Kidney (tissue), 14 donors: ENCODE results near the gene FAM131C. TPM values are rescaled to one million over a fixed set of nuclear protein-coding genes. Genes with fewer than 3 reads are reported as not detected.

Experiments used
- DNase-seq, 5 donors: peaks; one replicate each; pipeline ENCODE4 v3.0.0-alpha.2; 2013 to 2020
- FAIRE-seq: peaks from 2 replicates; lab custom pipeline; 2012; peaks lifted over from hg19 to GRCh38; lab: Jason Lieb, UNC
- H3K27ac ChIP-seq, 2 donors: one replicate each; pipeline ENCODE4 v1.7.0; 2013; ENCODE audit warnings: low read depth in 2 of 2, low read length in 2 of 2, inconsistent platforms in 1 of 2
- H3K27me3 ChIP-seq: one replicate; pipeline ENCODE4 v1.7.1; 2013; ENCODE audit warnings: low read length, inconsistent platforms; ENCODE audit not compliant: control insufficient read depth, insufficient read depth
- H3K36me3 ChIP-seq, 3 donors: one replicate each; pipeline versions ENCODE4 v1.7.0 to v1.7.1; 2013; ENCODE audit warnings: low read length in 3 of 3, control low read depth in 1 of 3, inconsistent platforms in 1 of 3; ENCODE audit not compliant: insufficient read depth in 3 of 3, control insufficient read depth in 2 of 3
- H3K4me1 ChIP-seq, 3 donors: one replicate each; pipeline versions ENCODE4 v1.7.0 to v1.7.1; 2013; ENCODE audit warnings: low read length in 3 of 3, inconsistent platforms in 1 of 3, low read depth in 1 of 3; ENCODE audit not compliant: control insufficient read depth in 2 of 3, insufficient read depth in 2 of 3
- H3K4me3 ChIP-seq, 3 donors: one replicate each; pipeline versions ENCODE4 v1.7.0 to v1.8.1; 2013; ENCODE audit warnings: low read length in 3 of 3, control low read depth in 1 of 3, inconsistent platforms in 1 of 3
- H3K9ac ChIP-seq, 3 donors: one replicate each; pipeline versions ENCODE4 v1.7.0 to v1.7.1; 2013; ENCODE audit warnings: low read length in 3 of 3, control low read depth in 1 of 3, inconsistent platforms in 1 of 3
- H3K9me3 ChIP-seq, 3 donors: one replicate each; pipeline versions ENCODE4 v1.7.0 to v1.7.1; 2013; ENCODE audit warnings: low read length in 3 of 3, control low read depth in 1 of 3, inconsistent platforms in 1 of 3; ENCODE audit not compliant: control insufficient read depth in 2 of 3, insufficient read depth in 1 of 3
- intact Hi-C: fragments of 100-400 bp; cut with DNase I; formaldehyde crosslinking; loops from one replicate; pipeline ENCODE4 v1.11.1; 2022
- polyA plus RNA-seq: library from polyadenylated mRNA; stranded (reverse); fragments of 350-450 nt; fragmentation: Illumina TruSeq; extraction: RNeasy Lipid Tissue Mini Kit (QIAGEN cat#74804); gene quantifications from one replicate; pipeline ENCODE4 v1.2.3, GENCODE V29; 2014; ENCODE audit warnings: low read depth, low replicate concordance; ENCODE audit not compliant: insufficient read depth
- total RNA-seq: library from RNA; stranded (reverse); fragmentation: NEBNext Ultra II Directional; extraction: Animal tissue kit (Norgen Biotek cat#: 25700); gene quantifications from one replicate; pipeline ENCODE4 v1.2.1, GENCODE V29; 2021
- TF ChIP-seq, protein P1 (sequence below): IDR thresholded peaks from 3 replicates; pipeline ENCODE4 v1.5.1; 2012; ENCODE audit warnings: mild to moderate bottlenecking, moderate library complexity, borderline replicate concordance; ENCODE audit not compliant: insufficient read depth; ENCODE audit errors: extremely low read depth
- donor health status: control.
- donor health status: control.
- donor health status: control.
- donor health status: control.
- donor health status: control.
- donor health status: DM: yes; HTN: yes; CAD: no.
- donor health status: Normal renal cell carcinoma (clear cell type).

The FAM131C gene
- total and polyA plus RNA-seq, 2 donors from 2014 or later: 5.0 to 12.0 TPM

DNA sequence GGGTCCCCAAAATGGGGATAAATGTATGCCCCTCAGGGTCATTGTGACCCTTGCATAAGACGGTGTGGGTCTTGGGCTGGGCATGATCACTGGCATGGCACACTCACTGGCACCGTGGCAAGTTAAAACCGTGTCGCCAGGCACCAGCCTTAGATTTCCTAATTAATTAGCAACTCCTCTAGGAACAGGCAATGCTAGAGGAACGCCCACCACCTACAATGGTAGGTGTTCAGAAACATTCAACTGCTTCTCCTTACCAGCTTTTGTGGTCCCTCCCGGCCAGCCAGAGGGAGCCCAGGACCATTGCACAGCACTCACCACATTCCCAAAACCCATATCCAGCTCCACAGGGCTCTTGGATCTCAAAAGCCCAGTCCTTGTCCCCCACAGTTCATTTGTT lies 46.1 kb upstream of the FAM131C start:
- TF ChIP-seq, protein P1, sequence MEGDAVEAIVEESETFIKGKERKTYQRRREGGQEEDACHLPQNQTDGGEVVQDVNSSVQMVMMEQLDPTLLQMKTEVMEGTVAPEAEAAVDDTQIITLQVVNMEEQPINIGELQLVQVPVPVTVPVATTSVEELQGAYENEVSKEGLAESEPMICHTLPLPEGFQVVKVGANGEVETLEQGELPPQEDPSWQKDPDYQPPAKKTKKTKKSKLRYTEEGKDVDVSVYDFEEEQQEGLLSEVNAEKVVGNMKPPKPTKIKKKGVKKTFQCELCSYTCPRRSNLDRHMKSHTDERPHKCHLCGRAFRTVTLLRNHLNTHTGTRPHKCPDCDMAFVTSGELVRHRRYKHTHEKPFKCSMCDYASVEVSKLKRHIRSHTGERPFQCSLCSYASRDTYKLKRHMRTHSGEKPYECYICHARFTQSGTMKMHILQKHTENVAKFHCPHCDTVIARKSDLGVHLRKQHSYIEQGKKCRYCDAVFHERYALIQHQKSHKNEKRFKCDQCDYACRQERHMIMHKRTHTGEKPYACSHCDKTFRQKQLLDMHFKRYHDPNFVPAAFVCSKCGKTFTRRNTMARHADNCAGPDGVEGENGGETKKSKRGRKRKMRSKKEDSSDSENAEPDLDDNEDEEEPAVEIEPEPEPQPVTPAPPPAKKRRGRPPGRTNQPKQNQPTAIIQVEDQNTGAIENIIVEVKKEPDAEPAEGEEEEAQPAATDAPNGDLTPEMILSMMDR: no peak
- peaks cover 0 to 3% (median 0%) of the 10 kb centered on the region in 3 donors for H3K4me1 ChIP-seq
- H3K9ac ChIP-seq: no peak overlapping the region
- intact Hi-C loops: no loop called here
- peaks cover 0 to under 1% (median 0%) of the 10 kb centered on the region in 3 donors for H3K36me3 ChIP-seq
- no peaks in the 10 kb centered on the region for H3K9me3 ChIP-seq
- DNase-seq (no peak), FAIRE-seq (no peak)
- no peak overlapping the region for H3K4me3 ChIP-seq
- no peak overlapping the region for H3K27ac ChIP-seq
- no peaks in the 10 kb centered on the region for H3K27me3 ChIP-seq

GRCh38 chr1:16118706-16119105 lies 45.3 kb upstream of the FAM131C start:
- no peaks in the 10 kb centered on the region for H3K36me3 ChIP-seq
- H3K27me3 ChIP-seq: no peaks in the 10 kb centered on the region
- FAIRE-seq (no peak), DNase-seq (peak in 1 of 5 donors; percentile 69)
- no peak overlapping the region for H3K4me3 ChIP-seq
- TF ChIP-seq, protein P1: no peak
- intact Hi-C loops: no loop called here
- no peaks in the 10 kb centered on the region for H3K9me3 ChIP-seq
- no peak overlapping the region for H3K27ac ChIP-seq
- peaks cover 0 to 3% (median 0%) of the 10 kb centered on the region in 3 donors for H3K4me1 ChIP-seq
- no peak overlapping the region for H3K9ac ChIP-seq

DNA sequence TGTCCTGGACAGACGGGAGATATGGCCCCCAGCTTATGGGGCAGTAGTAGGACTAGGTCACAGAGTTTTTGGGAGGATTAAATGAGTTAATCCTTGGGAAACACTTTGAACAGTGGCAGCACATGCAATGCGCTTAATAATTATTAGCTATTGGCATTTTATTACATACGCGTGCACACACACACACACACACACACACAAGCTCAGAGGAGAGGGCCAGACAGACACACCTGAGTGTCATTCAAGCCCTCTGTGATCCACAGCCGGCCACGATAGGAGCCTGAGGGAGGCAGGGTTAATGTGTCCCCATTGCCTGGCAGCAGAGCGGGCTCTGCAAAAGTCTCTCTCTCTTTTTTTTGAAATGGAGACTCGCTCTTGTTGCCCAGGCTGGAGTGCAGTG lies 44.5 kb upstream of the FAM131C start:
- FAIRE-seq (no peak), DNase-seq (no peak)
- H3K36me3 ChIP-seq: no peaks in the 10 kb centered on the region
- no peaks in the 10 kb centered on the region for H3K9me3 ChIP-seq
- TF ChIP-seq, protein P1: no peak
- no peak overlapping the region for H3K9ac ChIP-seq
- peaks cover 0 to 4% (median 0%) of the 10 kb centered on the region in 3 donors for H3K4me1 ChIP-seq
- H3K27ac ChIP-seq: no peak overlapping the region
- intact Hi-C loops: no loop called here
- H3K4me3 ChIP-seq: no peak overlapping the region
- H3K27me3 ChIP-seq: no peaks in the 10 kb centered on the region

- Histone ChIP-seq H3K27me3 (no peaks in the 10 kb centered on the region), H3K27ac (no peak overlapping the region), H3K4me1 (peaks cover 0 to 2% (median 0%) of the 10 kb centered on the region in 3 donors), H3K36me3 (no peaks in the 10 kb centered on the region), H3K4me3 (no peak overlapping the region), H3K9me3 (no peaks in the 10 kb centered on the region), H3K9ac (no peak overlapping the region)
- TF ChIP-seq, protein P1: no peak
- intact Hi-C loops: no loop called here
- DNase-seq: peak in 1 of 5 donors; percentile 24
- FAIRE-seq: no peak
Observed at GRCh38 chr1:16117369-16117768, 43.9 kb upstream of the FAM131C start.
